Breast epithelium (tissue), 3 donors: ENCODE results near the gene SULT1A3.

ENCODE experiments used
- CTCF ChIP-seq, 3 donors: fragments of 450-650 bp; IDR thresholded peaks; one replicate each; pipeline ENCODE4 v1.5.1; 2016 to 2017; ENCODE audit warnings: antibody characterized with exemption in 3 of 3, mild to moderate bottlenecking in 3 of 3, moderate library complexity in 3 of 3
- POLR2A ChIP-seq: fragments of 450-650 bp; IDR thresholded peaks from one replicate; pipeline ENCODE4 v1.6.1; 2016; ENCODE audit warnings: antibody characterized with exemption, mild to moderate bottlenecking, moderate library complexity
- POLR2AphosphoS5 ChIP-seq, 3 donors: sonication (generic); formaldehyde crosslinking; IDR thresholded peaks; one replicate each; pipeline ENCODE4 v1.6.1; 2017; ENCODE audit warnings: antibody characterized with exemption in 3 of 3

GRCh38 chr16:30186782-30187555 is 12.1 kb upstream of the SULT1A3 start:
- peak in 2 of 3 donors; percentile 52 to 69 for TF ChIP-seq CTCF (IDR thresholded peaks at IDR 0.05)
- no peak for TF ChIP-seq POLR2AphosphoS5 (IDR thresholded peaks at IDR 0.05)
- TF ChIP-seq POLR2A = no peak
